ENCODE measurements around the gene CEP70. TPM values are rescaled to one million over a fixed set of nuclear protein-coding genes. Genes with fewer than 3 reads are reported as not detected.

CEP70 gene
- total RNA-seq, 4 donors from 2014 or later, result 13.0 to 25.3 (median 17.5) TPM

DNA sequence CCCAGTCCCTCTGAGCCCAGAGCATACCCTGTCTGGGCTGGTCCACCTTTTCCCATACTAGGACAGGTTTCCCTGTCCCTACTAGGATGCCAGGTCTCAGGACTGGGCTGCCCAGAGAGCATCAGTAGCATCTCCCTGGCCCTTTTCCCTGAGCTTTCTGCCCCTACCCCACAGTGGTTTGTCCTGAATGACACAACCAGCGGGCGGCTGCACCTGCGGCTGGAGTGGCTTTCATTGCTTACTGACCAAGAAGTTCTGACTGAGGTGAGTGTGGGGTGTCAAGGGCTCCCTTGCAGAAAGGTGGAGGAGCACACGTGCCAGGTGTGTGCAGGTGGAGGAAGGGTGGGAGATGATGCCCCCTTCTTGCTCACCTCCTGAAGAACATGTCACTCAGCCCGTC is 126.1 kb downstream of the CEP70 start:
- TF ChIP-seq, protein P1, sequence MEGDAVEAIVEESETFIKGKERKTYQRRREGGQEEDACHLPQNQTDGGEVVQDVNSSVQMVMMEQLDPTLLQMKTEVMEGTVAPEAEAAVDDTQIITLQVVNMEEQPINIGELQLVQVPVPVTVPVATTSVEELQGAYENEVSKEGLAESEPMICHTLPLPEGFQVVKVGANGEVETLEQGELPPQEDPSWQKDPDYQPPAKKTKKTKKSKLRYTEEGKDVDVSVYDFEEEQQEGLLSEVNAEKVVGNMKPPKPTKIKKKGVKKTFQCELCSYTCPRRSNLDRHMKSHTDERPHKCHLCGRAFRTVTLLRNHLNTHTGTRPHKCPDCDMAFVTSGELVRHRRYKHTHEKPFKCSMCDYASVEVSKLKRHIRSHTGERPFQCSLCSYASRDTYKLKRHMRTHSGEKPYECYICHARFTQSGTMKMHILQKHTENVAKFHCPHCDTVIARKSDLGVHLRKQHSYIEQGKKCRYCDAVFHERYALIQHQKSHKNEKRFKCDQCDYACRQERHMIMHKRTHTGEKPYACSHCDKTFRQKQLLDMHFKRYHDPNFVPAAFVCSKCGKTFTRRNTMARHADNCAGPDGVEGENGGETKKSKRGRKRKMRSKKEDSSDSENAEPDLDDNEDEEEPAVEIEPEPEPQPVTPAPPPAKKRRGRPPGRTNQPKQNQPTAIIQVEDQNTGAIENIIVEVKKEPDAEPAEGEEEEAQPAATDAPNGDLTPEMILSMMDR (IDR thresholded peaks at IDR 0.05; ENCODE audit: low read depth), result no peak

DNA sequence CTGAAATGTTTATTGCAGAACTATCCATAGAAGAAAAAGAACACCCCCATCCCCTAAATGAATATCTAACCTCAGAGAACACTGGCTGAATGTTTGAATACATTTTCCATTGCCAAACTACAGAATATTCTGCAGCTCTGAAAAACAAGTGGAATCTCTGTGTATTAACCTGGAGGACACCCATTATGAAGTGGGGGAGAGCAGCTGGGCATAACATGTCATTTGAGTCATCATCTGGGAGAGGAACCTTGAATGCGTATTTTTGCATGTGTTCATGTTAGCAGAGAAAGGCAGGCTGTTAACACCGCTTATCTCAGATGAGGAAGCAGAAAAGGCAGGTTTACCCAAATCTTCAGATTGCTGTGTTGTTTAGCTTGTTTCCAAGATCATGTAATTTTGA is 128.1 kb downstream of the CEP70 start:
- TF ChIP-seq, protein P1 (IDR thresholded peaks at IDR 0.05; ENCODE audit: low read depth), result no peak

DNA sequence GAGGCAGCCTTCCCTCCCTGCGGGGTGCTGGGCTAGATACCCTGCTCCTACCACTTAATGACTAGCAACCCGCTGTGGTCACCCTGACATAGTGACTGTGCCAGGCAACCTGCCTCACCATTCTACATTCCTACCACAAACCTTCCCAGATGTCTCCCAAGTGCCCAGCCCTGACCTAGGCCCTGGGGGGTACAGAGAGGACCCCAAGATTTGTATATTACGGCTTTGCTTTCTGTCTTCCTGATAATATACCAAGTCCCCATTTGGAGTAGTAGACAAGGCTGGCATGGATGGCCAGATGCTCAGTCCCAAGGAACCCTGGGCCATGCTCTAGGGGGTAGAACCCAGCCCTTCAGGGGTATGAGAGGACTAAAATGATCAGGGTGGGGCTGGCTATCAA is 128.6 kb downstream of the CEP70 start:
- TF ChIP-seq, protein P1 (IDR thresholded peaks at IDR 0.05; ENCODE audit: low read depth), result no peak

DNA sequence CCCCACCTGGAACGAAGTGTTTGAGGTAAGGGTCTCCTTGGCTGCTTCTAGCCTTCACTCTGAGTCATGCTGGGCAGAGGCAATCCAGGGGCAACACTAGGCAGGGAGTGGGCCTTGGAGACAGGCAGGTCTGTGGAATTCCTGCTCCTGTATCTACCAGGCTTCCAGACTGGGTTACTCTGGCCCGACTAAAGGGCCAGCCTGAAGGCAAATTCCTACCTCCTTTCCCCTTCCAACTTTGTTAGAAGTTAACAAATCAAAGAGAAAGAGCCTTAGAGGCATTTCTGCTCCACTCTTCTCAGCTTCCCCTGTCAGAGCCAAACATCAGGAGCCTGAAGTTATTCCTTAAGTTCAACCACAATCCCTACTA is 129.6 kb downstream of the CEP70 start:
- TF ChIP-seq, protein P1 (IDR thresholded peaks at IDR 0.05; ENCODE audit: low read depth), result no peak

DNA sequence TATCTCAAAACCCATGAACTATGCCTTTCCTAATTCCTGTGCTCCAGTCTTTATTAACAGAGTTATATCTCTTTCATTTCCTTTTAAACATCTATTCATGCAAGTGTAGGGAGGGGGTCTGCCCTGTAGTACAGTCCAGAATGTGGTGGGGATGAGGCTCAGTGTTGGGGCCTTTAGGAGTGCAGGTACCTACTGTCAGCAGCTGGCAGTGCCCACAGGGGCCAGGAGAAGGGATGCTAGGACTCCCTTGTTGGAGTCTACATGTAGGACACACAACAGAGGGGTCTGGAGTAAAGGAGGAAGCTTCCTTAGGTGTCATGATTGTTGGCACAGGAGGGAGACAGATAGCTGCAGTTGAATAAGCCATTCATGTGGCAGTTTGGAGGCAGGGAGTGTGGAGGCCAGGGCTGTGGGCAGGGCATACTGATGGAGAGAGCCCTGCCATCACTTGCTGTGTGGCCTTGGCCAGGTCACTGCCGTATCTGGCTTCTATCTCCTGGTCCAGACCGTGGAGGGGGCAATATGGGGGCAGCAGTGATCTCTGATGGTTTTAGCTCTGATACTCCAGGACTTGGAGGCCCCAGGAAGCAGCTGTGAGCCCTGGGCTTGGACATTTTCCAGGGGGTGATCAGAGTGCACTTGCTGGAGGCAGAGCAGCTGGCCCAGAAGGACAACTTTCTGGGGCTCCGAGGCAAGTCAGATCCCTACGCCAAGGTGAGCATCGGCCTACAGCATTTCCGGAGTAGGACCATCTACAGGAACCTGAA is 130.2 kb downstream of the CEP70 start:
- TF ChIP-seq, protein P1 (IDR thresholded peaks at IDR 0.05; ENCODE audit: low read depth), result no peak

DNA sequence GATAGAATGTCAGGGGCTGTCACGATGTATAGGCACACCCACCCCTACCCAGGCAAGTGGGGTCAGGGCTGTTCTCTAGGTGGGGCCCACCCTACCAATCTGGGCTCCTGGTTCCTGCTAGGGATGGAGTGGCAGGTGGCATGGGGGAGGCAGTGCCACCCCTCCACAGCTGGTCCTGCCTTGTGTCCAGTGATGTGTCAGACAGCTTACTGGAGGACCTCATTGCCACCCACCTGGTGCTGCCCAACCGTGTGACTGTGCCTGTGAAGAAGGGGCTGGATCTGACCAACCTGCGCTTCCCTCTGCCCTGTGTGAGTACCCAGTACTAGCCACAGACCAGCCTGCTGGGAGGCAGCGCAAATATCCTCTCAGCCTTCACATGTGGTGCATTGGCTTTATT is 132.2 kb downstream of the CEP70 start:
- TF ChIP-seq, protein P1 (IDR thresholded peaks at IDR 0.05; ENCODE audit: low read depth), result no peak

DNA sequence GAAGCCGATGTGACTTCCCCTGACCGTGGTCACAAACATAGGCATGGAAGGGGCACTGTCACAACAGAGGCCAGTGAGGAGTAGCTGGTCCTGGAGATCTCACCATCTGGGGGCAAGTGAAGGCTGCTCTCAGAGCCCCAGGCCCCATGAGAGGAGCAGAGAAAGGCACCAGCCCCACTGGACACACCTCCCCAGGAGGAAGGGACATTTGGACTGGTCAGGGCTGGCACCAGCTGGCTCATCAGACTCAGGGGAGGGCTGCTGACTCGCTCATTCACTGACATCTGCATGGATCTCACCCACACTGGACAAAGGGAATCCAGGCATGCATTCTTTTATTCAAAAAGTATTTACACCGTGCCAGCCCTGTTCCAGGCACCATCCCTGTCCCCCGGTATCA is 132.8 kb downstream of the CEP70 start:
- TF ChIP-seq, protein P1 (IDR thresholded peaks at IDR 0.05; ENCODE audit: low read depth), result no peak

Measured in subcutaneous adipose tissue (tissue), 4 donors.